Ishikawa (cell line): ENCODE results near the gene MBOAT2.

Experiments used
- EP300 ChIP-seq: IDR thresholded peaks from 2 replicates; pipeline ENCODE4 v1.6.1; 2012; ENCODE audit warnings: borderline replicate concordance
- MAX ChIP-seq: IDR thresholded peaks from 2 replicates; pipeline ENCODE4 v1.6.1; 2012

DNA sequence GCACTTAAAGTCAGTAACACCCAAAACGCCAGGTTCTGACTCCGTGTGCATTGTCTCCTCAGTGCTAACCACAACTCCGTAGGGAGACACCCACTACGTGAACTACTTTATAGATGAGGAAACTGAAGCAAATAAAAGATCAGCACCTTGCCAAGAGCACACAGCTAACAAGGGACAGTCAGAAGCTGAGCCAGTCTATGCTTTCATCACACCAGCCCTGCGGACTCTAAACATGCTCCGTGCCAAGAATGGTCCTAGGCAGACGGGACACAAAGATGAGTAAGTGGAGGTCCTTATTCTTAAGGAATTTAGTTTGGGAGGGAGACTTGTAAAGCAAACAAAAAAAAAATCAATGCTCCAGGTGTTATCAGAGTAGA, 9.6 kb downstream of the MBOAT2 start:
- TF ChIP-seq EP300 (no peak), MAX (no peak)
